Stimulated activated CD4-positive, alpha-beta T cell treated with anti-CD3 and anti-CD28 coated beads, TNF-alpha, amount 100 ng/mL, for 4 hours (primary cell): Measurements from ENCODE around the gene NPAS2.

Experiments
- DNase-seq, 3 experiments: peaks; one replicate each; pipeline ENCODE4 v3.0.0-alpha.2; 2020; ENCODE audit warnings: low read depth in 3 of 3

The NPAS2 gene

GRCh38 chr2:100853909-100854810 lies 34.2 kb downstream of the NPAS2 start:
- DNase-seq = no peak

DNA sequence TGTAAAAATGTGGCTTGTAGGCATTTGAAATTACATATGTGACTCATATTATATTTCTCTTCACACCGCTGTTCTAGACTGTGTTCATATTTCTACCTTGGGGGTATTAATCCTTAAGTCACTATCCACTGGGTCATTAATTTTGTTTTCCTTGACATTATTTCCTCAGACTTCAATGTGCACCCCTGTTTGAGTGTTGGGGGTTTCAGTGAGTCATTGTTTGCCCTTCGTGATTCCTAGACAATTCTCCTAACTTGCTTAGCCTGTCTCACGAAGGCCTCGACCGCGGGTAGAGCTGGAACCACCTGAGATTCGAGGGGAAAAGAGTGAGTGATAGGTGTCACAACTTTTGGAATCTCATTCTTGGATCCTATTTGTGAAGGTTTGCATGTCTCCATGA lies 35.1 kb downstream of the NPAS2 start:
- DNase-seq = no peak

GRCh38 chr2:100855606-100856005 lies 35.7 kb downstream of the NPAS2 start:
- DNase-seq = no peak

GRCh38 chr2:100856732-100857131 lies 36.8 kb downstream of the NPAS2 start:
- DNase-seq = no peak

DNA sequence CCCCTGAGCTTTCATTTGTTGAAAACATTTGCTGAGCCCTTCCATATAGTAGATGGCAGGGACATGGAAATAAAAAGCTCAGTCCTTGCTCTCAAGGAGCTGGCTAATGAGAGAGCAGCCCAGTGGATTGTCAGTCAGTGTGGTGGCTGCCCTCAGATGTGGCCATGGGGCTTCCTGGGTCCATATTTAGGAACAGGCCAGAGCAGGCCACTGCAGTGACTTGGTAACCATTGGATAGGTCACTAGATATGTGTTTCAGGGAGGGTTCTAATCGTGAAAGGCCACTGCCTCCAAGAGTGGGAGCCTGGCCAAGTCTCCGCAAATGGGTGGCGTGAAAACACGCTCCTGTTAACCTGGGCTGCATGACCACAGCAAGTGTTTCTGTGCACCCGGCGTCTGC lies 37.4 kb downstream of the NPAS2 start:
- DNase-seq = no peak

GRCh38 chr2:100857915-100858314 lies 38.0 kb downstream of the NPAS2 start:
- no peak for DNase-seq

DNA sequence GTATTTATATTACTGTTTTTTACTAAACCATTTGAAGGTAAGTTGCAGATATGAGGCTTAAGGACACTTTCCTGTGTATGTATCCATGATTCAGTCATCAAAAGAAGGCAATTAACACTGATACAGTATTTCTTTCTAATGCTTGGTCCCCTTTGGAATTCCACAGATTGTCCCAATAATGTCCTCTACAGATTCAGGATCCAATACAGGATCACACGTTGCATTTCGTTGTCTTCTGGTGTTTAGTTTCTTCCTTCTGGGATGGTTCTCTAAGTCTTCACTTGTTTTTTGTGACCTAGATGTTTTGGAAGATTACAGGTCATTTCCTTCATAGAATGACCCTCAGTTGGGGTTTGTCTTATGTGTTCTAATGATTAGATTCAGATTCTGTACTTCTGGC lies 40.0 kb downstream of the NPAS2 start:
- no peak for DNase-seq

GRCh38 chr2:100861340-100861739 lies 41.4 kb downstream of the NPAS2 start:
- DNase-seq = no peak

DNA sequence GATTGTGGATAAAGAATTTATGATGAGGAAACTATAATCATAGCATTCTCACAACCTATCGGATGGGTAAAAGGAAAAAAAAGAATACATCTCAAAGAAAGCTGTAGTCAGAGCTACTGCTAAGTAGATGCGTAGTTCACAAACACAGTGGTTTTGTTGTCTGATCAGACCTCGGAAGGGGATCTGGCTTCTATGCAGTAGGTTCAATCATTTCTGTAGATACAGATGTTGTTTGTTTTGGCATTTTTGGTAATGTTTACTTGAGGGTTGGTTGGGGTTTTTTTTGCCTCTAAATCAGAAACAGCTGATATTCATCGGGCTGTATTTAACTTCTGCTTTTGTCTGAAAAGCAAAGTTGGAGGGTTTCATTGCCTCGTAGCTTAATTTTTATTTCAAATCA lies 42.1 kb downstream of the NPAS2 start:
- no peak for DNase-seq

DNA sequence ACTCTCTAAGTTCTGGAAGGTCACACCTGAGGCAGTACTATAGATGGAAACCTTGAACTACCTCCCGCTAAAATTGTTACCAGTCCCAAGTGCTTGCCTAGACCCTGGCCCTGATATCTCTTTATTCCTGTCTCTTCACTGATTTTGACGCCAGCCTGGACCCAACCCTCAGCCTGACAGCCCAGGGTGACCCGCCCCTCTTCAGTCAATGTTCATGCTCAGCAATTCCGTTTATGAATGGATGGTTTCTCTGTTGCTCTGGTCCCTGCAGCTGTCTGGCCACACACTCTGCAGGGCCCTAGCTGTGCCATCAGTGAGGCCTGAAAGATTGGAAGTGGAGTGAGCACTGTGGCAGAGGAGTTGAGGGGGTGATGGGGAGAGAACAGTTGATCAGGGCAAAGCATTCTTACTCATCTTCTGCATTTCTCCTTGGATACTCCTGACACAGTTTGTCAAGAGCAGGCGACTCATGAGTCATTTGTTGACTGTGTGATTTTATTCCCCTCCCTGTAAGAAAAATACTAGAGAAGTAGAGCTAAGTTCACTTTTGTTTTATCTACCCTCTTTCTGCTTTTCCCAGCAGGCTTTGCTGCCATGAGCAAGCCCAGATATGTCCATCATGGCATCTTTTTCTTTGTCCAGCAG lies 46.0 kb downstream of the NPAS2 start:
- no peak for DNase-seq

GRCh38 chr2:100868083-100868482 lies 48.1 kb downstream of the NPAS2 start:
- DNase-seq = no peak

- no peak for DNase-seq
Measured at GRCh38 chr2:100869120-100869519, 49.2 kb downstream of the NPAS2 start.

DNA sequence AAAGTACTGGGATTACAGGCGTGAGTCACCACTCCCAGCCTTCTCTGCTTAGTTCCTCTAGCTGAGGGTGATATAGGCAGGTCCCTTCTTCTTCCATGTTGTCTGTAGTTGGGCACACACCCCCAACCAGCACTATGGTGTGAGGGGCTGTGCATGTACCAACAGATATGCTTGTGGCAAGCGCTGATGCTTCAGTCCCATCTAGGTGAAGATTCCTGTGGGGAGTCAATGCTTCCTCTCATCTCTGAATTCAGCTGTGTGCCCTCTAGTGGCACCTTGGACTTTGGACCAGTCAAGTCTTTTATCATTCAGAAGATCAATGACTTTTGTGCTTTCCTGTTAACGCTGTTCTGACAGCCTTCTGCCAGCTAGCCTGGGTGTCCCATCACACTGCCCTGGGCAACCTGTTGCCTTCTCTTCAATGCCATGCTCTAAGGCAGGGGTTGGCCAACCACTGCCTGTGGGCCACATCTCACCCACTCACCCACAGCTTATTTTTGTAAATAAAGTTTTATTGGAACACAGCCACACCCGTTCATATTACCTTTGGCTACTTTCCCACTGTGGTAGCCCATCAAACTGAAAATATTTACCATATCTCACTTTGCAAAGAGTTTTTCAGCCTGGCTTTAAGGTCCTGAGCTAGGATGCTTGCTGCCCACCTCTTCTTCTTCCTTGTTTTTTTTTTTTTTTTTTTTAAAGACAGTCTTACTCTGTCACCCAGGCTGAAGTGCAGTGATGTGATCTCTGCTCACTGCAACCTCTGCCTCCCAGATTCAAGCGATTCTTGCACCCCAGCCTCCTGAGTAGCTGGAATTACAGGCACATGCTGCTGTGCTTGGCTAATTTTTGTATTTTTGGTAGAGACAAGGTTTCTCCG lies 51.0 kb downstream of the NPAS2 start:
- DNase-seq = no peak

GRCh38 chr2:100875516-100876230 lies 55.7 kb downstream of the NPAS2 start:
- no peak for DNase-seq

DNA sequence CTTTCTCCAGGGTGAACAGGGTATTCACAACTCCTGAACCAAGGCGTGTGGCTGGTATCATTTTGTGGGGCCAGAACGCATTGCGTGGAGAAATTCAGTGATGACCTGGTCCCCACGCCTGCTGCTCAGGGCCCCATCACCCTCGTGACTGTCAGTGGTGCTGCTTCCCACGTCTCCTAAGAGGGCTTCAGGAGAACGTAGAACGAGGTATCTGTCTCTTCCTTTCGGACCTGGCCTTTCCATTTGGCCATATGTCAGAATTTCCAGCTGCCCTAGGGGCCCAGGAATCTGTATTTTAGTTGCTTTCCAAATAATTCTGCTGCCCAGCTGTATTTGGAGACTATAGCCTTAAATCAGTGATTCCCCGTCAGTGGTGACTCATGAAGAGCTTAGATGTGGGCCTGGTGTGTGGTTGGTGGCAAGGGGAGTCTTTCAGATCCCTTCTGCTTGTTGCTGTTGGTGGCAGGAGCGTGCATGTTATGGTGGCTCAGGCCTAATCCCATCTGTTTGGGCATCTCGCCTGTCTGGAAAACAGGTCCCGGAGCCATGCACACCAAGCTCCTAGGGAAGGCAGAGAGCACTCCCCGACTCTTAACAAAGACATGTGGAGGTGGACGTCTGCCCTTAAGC lies 56.4 kb downstream of the NPAS2 start:
- DNase-seq = no peak

- DNase-seq = no peak
Measured at GRCh38 chr2:100877555-100877954, 57.6 kb downstream of the NPAS2 start.

DNA sequence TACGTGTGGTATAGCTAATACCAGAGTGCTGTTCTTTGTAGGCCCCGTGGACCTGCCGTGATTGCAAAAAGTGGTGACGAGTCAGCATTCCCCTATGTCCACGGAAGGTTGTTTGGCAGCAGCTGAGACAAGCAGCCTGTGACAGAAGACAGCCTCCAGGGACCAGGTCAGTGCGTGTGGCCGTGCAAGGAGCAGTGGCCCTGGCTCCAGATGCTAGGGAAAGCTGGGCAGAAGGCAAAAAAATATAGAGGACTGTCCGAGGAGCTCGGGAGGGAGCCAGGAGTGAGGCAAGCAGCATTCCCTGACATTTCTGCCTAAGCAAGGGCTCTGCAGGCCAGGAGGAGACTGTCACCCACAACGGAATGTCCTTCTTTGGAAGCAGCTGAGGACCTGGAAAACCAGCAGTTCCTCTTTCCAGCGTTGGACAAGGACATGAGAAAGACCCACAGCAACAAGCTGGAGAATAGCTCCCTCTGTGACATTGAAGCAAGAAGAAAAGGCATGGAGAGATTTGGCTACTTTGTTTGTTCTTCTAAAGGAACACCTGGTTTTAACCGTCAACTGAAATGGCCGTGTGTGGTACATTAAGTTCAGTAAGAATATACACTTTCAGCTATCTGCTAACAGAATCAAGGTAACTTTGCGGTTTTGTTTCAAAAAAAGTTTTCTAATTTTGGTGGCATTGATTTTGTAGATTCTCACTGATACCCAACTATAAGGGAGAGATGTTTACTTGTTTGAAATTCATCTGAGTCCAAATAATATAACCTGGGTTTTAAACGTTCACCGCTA lies 58.3 kb downstream of the NPAS2 start:
- DNase-seq = no peak

DNA sequence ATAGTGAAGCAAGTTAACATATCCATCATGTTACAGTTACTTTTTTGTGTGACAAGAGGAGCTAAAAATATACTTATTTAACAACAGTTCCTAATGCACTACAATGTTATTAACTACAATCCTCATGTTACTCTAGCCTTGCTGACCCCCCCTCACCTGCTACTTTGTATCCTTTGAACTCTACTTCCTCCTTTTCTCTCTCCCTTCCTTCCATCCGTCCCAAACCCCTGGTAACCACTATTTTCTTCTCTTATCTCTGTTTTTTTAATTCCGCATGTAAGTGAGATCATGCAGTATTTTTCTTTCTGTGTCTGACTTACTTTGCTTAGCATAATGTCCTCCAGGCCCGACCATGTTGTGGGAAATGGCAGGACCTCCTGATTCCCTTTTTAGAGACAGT lies 59.4 kb downstream of the NPAS2 start:
- no peak for DNase-seq

DNA sequence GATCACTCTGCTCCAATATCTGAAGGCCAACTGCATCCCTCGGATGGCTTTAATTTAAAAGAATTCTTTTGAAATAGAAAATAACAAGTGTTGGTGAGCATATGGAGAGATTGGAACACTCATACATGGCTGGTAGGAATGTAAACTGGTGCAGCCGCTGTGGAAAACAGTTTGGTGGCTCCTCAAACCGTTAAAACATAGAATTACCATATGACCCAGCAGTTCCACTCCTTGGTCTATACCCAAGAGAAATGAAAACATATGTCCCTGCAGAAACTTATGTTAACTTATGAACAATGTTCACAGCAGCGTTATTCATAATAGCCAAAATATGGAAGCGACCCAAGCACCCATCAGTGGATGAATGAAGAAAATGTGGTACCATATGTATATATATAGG lies 60.1 kb downstream of the NPAS2 start:
- no peak for DNase-seq

GRCh38 chr2:100880730-100881129 lies 60.8 kb downstream of the NPAS2 start:
- DNase-seq = no peak
